HepG2 (cell line): ENCODE measurements around the gene ELAC1. TPM values are rescaled to one million over a fixed set of nuclear protein-coding genes. Genes with fewer than 3 reads are reported as not detected.

Source experiments
- FOSL2 ChIP-seq: sonication (generic); formaldehyde crosslinking; IDR thresholded peaks from 2 replicates; pipeline ENCODE4 v1.4.0; 2020; ENCODE audit warnings: missing genetic modification reagents
- FOXC1 ChIP-seq: sonication (generic); formaldehyde crosslinking; IDR thresholded peaks from 2 replicates; pipeline ENCODE4 v1.8.0; 2022; ENCODE audit warnings: mild to moderate bottlenecking, missing genetic modification reagents, borderline replicate concordance
- FOXJ3 ChIP-seq: sonication (generic); formaldehyde crosslinking; IDR thresholded peaks from 2 replicates; pipeline ENCODE4 v1.4.0; 2020; ENCODE audit warnings: missing genetic modification reagents, mild to moderate bottlenecking, borderline replicate concordance
- GFI1 ChIP-seq: sonication (generic); formaldehyde crosslinking; IDR thresholded peaks from 2 replicates; pipeline ENCODE4 v1.5.0; 2020; ENCODE audit warnings: missing genetic modification reagents, mild to moderate bottlenecking, borderline replicate concordance
- HOXA5 ChIP-seq: sonication (generic); formaldehyde crosslinking; IDR thresholded peaks from 2 replicates; pipeline ENCODE4 v1.4.0; 2020; ENCODE audit warnings: missing genetic modification reagents
- MAZ ChIP-seq, 2 experiments: sonication (generic) in 1 of 2; formaldehyde crosslinking in 1 of 2; IDR thresholded peaks; 2 replicates each; pipeline versions ENCODE4 v1.5.0 to v1.6.1; 2012 to 2020; ENCODE audit warnings: low read depth in 2 of 2, mild to moderate bottlenecking in 2 of 2, borderline replicate concordance in 1 of 2, improper control_type of control experiment in 1 of 2, low read length in 1 of 2, missing genetic modification reagents in 1 of 2, moderate library complexity in 1 of 2
- ONECUT2 ChIP-seq: sonication (generic); formaldehyde crosslinking; IDR thresholded peaks from 2 replicates; pipeline ENCODE4 v1.4.0; 2020; ENCODE audit warnings: missing genetic modification reagents
- RAD21 ChIP-seq: fragments of 450-650 bp; formaldehyde crosslinking; IDR thresholded peaks from 2 replicates; pipeline ENCODE4 v1.5.0; 2020; ENCODE audit warnings: mild to moderate bottlenecking
- SALL2 ChIP-seq: sonication (generic); formaldehyde crosslinking; IDR thresholded peaks from 2 replicates; pipeline ENCODE4 v1.8.1; 2023; ENCODE audit warnings: mild to moderate bottlenecking, missing genetic modification reagents, inconsistent platforms
- SMARCC2 ChIP-seq: fragments of 450-650 bp; IDR thresholded peaks from 2 replicates; pipeline ENCODE4 v1.6.1; 2017; ENCODE audit warnings: antibody characterized with exemption, mild to moderate bottlenecking
- TP53 ChIP-seq: sonication (generic); formaldehyde crosslinking; conservative IDR thresholded peaks from 2 replicates; pipeline ENCODE4 v1.4.0; 2020; ENCODE audit warnings: missing genetic modification reagents
- YY1 ChIP-seq: IDR thresholded peaks from 2 replicates; pipeline ENCODE4 v1.6.1; 2011; ENCODE audit warnings: low read length, low read depth, moderate library complexity, mild to moderate bottlenecking; ENCODE audit not compliant: insufficient read depth, insufficient replicate concordance
- ZBTB3 ChIP-seq: sonication (generic); formaldehyde crosslinking; IDR thresholded peaks from 2 replicates; pipeline ENCODE4 v1.4.0; 2020; ENCODE audit warnings: low read depth, mild to moderate bottlenecking, moderate library complexity, missing genetic modification reagents, borderline replicate concordance
- ZFP82 ChIP-seq: sonication (generic); formaldehyde crosslinking; IDR thresholded peaks from 2 replicates; pipeline ENCODE4 v1.5.1; 2020; ENCODE audit warnings: mild to moderate bottlenecking, missing genetic modification reagents, borderline replicate concordance
- ZNF20 ChIP-seq: sonication (generic); formaldehyde crosslinking; IDR thresholded peaks from 2 replicates; pipeline ENCODE4 v1.4.0; 2020; ENCODE audit warnings: mild to moderate bottlenecking, moderate library complexity, missing genetic modification reagents
- ZNF550 ChIP-seq: sonication (generic); formaldehyde crosslinking; IDR thresholded peaks from 2 replicates; pipeline ENCODE4 v1.4.0; 2020; ENCODE audit warnings: mild to moderate bottlenecking, missing genetic modification reagents, borderline replicate concordance
- ZNF652 ChIP-seq: IDR thresholded peaks from 2 replicates; pipeline ENCODE4 v1.6.1; 2016; ENCODE audit warnings: low read depth, borderline replicate concordance
- ZNF780A ChIP-seq: sonication (generic); formaldehyde crosslinking; IDR thresholded peaks from 2 replicates; pipeline ENCODE4 v1.8.0; 2022; ENCODE audit warnings: mild to moderate bottlenecking, missing genetic modification reagents, moderate library complexity
- polyA plus RNA-seq, 8 experiments: library from polyadenylated mRNA; depleted of rRNA in 3 of 8; stranded (reverse) in 7 of 8; unstranded in 1 of 8; fragments of >200 nt; fragmentation: Illumina TruSeq in 4 of 8; extraction: Trizol in 4 of 8; gene quantifications; 2 replicates each; pipeline versions ENCODE4 v1.2.1 to v1.2.3, GENCODE V29; 2011 to 2016; ENCODE audit warnings: low read depth in 4 of 8, missing spikeins in 1 of 8, mixed read lengths in 1 of 8; ENCODE audit not compliant: insufficient read depth in 1 of 8
- total RNA-seq, 5 experiments: library from RNA; depleted of rRNA; stranded (reverse); fragments of >200 nt; fragmentation: Illumina TruSeq; extraction: Trizol; gene quantifications; 2 replicates each; pipeline ENCODE4 v1.2.3, GENCODE V29; 2016; ENCODE audit warnings: low read depth in 1 of 5
- TF ChIP-seq, protein P1 (sequence below): sonication (generic); formaldehyde crosslinking; IDR thresholded peaks from 2 replicates; pipeline ENCODE4 v1.4.0; 2020; ENCODE audit warnings: missing genetic modification reagents; ENCODE audit errors: not compliant biosample characterization
- TF ChIP-seq, protein P2 (sequence below): sonication (generic); formaldehyde crosslinking; IDR thresholded peaks from 2 replicates; pipeline ENCODE4 v1.5.0; 2020; ENCODE audit warnings: mild to moderate bottlenecking, missing genetic modification reagents

Gene ELAC1
- total and polyA plus RNA-seq, 2 of the 13 experiments (the other 11 are each of a cell fraction or from before 2014, with no cell fraction given) = 1.9 to 3.6 TPM

GRCh38 chr18:51029694-51030536, 62.1 kb downstream of the ELAC1 start, which contains the start of gene SMAD4 (continued):
- TF ChIP-seq HOXA5 (CRISPR knock-in tag) = peak; percentile 13; the same call in 1 of the 2 replicates
- no peak for TF ChIP-seq ONECUT2 (CRISPR knock-in tag)
- TF ChIP-seq ZNF780A (CRISPR knock-in tag) = no peak
- TF ChIP-seq RAD21 (CRISPR knock-in tag) = peak; percentile 35; the same call in 1 of the 2 replicates
- no peak for TF ChIP-seq TP53 (CRISPR knock-in tag)
- TF ChIP-seq ZBTB3 = no peak
- TF ChIP-seq FOSL2 = peak; percentile 48; the same call in 1 of the 2 replicates
- TF ChIP-seq ZNF652 = no peak
- no peak; the same call in 1 of the 2 replicates for TF ChIP-seq ZFP82 (CRISPR knock-in tag)
- peak; percentile 85 for TF ChIP-seq MAZ (IDR thresholded peaks at IDR 0.05; ENCODE audit: borderline replicate concordance, low read depth, low read length)
- peak; percentile 62 for TF ChIP-seq MAZ (CRISPR knock-in tag; IDR thresholded peaks at IDR 0.05; ENCODE audit: low read depth)
- peak; percentile 41; the same call in 1 of the 2 replicates for TF ChIP-seq GFI1 (CRISPR knock-in tag)
- TF ChIP-seq, protein P1, sequence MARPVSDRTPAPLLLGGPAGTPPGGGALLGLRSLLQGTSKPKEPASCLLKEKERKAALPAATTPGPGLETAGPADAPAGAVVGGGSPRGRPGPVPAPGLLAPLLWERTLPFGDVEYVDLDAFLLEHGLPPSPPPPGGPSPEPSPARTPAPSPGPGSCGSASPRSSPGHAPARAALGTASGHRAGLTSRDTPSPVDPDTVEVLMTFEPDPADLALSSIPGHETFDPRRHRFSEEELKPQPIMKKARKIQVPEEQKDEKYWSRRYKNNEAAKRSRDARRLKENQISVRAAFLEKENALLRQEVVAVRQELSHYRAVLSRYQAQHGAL (CRISPR knock-in tag) = no peak
- TF ChIP-seq ZNF550 (CRISPR knock-in tag) = no peak
- peak; percentile 46 for TF ChIP-seq YY1
- peak; percentile 87; the same call in 1 of the 2 replicates for TF ChIP-seq ZNF20 (CRISPR knock-in tag)
- peak; percentile 80; the same call in 1 of the 2 replicates for TF ChIP-seq FOXC1
- TF ChIP-seq SALL2 (CRISPR knock-in tag) = no peak; the same call in 1 of the 2 replicates
- TF ChIP-seq, protein P2, sequence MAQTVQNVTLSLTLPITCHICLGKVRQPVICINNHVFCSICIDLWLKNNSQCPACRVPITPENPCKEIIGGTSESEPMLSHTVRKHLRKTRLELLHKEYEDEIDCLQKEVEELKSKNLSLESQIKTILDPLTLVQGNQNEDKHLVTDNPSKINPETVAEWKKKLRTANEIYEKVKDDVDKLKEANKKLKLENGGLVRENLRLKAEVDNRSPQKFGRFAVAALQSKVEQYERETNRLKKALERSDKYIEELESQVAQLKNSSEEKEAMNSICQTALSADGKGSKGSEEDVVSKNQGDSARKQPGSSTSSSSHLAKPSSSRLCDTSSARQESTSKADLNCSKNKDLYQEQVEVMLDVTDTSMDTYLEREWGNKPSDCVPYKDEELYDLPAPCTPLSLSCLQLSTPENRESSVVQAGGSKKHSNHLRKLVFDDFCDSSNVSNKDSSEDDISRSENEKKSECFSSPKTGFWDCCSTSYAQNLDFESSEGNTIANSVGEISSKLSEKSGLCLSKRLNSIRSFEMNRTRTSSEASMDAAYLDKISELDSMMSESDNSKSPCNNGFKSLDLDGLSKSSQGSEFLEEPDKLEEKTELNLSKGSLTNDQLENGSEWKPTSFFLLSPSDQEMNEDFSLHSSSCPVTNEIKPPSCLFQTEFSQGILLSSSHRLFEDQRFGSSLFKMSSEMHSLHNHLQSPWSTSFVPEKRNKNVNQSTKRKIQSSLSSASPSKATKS = no peak
- TF ChIP-seq FOXJ3 (CRISPR knock-in tag) = peak; percentile 48; the same call in 1 of the 2 replicates
- no peak for TF ChIP-seq SMARCC2
